ENCODE results near the gene CADPS2.
A peak's percentile ranks its signal among the peaks of the same experiment; 100 is the strongest.

CADPS2 gene

DNA sequence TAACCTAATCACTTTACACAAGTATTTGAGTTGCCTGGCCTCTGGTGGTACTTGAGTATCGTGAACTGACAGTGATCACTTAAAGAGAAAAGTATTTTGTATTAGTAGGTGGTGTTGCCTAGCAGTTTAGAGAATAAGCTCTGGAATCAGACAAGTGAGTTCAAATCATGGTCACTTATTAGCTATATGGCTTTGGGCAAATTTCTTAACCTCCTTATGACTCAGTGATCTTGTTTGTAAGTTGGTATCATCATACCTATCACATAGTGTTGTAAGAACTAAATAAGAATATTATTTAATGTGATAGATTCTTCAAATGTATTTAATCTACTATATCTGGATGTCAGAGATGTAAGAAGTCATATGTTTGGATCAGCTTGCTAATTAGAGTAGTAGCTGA lies 351.2 kb downstream of the CADPS2 start:
- CTCF ChIA-PET = no interaction called here
- no peak overlapping the region for H3K27ac ChIP-seq
- POLR2A ChIA-PET (ENCODE audit: low non-redundant PET) = no interaction called here
- TF ChIP-seq, protein P1, sequence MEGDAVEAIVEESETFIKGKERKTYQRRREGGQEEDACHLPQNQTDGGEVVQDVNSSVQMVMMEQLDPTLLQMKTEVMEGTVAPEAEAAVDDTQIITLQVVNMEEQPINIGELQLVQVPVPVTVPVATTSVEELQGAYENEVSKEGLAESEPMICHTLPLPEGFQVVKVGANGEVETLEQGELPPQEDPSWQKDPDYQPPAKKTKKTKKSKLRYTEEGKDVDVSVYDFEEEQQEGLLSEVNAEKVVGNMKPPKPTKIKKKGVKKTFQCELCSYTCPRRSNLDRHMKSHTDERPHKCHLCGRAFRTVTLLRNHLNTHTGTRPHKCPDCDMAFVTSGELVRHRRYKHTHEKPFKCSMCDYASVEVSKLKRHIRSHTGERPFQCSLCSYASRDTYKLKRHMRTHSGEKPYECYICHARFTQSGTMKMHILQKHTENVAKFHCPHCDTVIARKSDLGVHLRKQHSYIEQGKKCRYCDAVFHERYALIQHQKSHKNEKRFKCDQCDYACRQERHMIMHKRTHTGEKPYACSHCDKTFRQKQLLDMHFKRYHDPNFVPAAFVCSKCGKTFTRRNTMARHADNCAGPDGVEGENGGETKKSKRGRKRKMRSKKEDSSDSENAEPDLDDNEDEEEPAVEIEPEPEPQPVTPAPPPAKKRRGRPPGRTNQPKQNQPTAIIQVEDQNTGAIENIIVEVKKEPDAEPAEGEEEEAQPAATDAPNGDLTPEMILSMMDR (conservative IDR thresholded peaks at IDR 0.05; ENCODE audit: low read depth) = no peak
- no peak for DNase-seq (ENCODE audit: low spot score)

DNA sequence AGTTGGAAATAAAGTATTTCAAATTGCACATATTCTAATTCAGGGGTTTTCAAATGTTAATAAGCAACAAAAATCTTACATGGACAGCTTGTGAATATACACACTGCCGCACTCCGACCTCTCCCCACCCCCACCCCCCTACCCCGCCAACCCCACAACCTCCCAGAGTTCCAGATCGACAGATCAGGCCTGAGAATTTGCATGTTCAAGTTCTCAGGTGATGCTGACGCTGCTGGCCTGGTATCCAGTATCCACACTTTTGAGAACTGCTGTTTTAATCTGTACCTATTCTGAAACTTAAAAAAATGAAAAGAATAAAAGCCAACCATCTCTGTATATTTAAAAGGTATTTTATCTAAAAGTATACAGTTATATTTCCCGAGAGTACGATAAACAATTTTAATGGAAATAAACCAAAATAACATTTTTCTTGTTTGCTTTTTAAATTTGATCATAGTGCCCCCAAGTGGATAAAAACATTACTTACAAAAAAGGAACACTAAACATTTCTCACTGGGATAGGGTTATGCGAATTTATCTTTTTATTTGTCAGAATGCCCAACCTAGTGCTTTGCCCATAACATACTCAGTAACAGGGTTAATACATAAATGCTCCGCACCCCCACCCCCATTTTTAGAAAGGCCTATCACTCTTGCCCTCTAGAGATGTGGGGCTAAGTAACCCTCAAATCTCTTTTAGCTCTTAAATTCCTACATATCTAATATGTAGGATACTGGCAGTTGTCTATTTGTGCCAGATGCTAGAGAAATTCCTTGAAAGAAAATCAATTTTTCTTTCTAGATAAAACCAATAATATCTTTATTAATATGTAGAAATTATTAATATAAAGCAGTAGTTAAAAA lies 353.6 kb downstream of the CADPS2 start:
- TF ChIP-seq, protein P1 (conservative IDR thresholded peaks at IDR 0.05; ENCODE audit: low read depth) = peak; percentile 50
- DNase-seq (ENCODE audit: low spot score) = peak; percentile 9
- ChIA-PET CTCF (interaction anchor here (0.6 to 0.9 kb wide), 3 partner anchors 313 to 349 kb away, joined by 3 to 5 read pairs (median 5); no protein-coding TSS in a partner anchor), POLR2A (ENCODE audit: low non-redundant PET) (no interaction called here)
- H3K27ac ChIP-seq = no peak overlapping the region

DNA sequence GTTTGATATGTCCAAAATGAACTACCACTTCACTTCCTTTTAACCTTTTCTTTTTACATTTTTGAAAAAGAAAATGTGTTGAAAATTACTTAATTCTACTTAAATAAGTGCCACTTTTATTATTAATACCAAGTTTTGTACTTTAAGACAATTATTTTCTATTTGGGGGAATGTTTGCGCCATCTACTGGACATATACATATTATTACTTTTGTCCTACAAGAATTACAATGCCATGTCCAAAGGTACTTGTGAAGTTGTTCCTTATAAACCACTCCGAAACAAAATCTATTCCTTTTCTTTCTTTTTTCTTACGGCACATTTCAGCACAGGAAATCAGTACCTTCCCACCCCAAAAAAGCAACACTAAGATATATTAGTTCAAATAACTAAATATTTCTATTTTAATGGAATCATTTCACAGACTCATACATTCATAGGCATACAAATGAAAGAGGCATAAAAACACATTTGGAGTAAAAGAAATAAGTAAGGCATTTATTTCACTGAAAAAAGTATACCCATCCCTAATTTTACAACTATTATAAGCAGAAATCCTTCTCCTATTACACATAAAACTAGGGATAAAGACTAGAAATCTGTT lies 357.3 kb downstream of the CADPS2 start:
- CTCF ChIA-PET = interaction anchor here (0.7 to 1.2 kb wide), 2 partner anchors 14 to 1153 kb away, joined by 3 read pairs; no protein-coding TSS in a partner anchor
- TF ChIP-seq, protein P1 (conservative IDR thresholded peaks at IDR 0.05; ENCODE audit: low read depth) = peak; percentile 79
- no peak overlapping the region for H3K27ac ChIP-seq
- POLR2A ChIA-PET (ENCODE audit: low non-redundant PET) = no interaction called here
- peak; percentile 3 for DNase-seq (ENCODE audit: low spot score)

DNA sequence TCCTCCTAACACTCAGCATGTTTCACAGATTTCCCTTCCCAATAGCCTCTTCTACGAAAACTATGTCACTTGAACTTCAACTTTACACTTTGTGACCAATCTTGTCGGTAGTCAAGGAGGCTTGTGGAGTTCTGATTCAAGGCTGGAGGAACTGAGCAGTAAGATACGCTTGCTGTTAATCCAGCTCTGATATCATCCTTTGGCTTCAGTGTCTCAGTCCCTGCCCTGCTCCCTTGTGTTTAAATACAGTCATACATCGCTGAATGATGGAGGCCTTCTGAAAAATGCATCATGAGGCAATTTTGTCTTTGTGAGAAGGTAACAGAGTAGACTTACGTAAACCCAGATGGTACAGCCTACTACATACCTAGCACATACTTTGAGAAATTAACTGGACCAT lies 360.9 kb downstream of the CADPS2 start:
- H3K27ac ChIP-seq = no peak overlapping the region
- ChIA-PET POLR2A (ENCODE audit: low non-redundant PET) (no interaction called here), CTCF (no interaction called here)
- no peak for DNase-seq (ENCODE audit: low spot score)
- TF ChIP-seq, protein P1 (conservative IDR thresholded peaks at IDR 0.05; ENCODE audit: low read depth) = no peak

DNA sequence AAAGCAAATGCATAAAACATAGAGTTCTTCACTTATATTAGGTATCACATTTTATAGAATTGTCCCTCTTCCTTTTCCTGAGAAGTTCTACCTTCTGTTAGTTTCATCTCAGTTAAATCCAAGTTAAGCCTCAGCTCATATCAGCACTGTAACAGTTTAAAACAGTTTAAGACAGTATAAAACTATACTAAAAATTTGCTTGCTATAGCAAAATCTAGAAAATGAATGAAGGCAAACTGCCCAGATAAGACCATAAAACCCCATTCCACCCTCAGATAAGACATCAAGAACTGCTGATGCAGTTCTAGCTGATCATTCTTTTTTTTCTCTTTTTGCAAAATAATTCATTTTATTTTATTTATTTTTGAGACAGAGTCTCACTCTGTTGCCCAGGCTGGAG lies 364.5 kb downstream of the CADPS2 start:
- TF ChIP-seq, protein P1 (conservative IDR thresholded peaks at IDR 0.05; ENCODE audit: low read depth) = no peak

DNA sequence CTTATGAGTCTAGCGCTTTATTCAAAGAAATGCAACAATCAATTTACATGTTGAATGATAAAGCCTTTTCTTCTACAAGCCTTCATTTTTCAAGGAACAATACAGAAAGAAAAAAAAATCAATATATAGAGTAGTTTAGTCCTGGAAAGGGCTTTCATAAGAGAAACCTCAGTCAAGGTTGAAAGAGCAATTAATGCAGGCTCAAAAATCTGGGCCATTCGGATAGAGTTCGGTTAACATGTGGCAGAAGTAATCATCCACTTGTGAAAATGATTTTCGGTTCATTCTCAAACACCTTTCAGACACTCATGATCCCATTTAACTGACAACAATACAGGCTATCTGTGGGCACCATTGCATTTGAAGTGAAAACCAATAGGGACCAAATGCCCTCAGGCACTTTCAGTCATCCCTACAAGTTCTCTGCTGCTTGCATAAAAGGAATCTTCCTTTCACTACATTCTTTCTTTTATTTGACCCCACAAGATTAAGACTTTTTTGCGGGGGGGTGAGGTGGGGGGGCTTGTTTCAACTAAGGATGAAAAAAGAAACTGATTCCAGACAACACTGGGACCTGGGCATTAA lies 365.2 kb downstream of the CADPS2 start:
- no peak for DNase-seq (ENCODE audit: low spot score)
- TF ChIP-seq, protein P1 (conservative IDR thresholded peaks at IDR 0.05; ENCODE audit: low read depth) = no peak
- CTCF ChIA-PET = no interaction called here
- POLR2A ChIA-PET (ENCODE audit: low non-redundant PET) = no interaction called here
- no peak overlapping the region for H3K27ac ChIP-seq

More for the DNA sequence above, 364.5 kb downstream of the CADPS2 start:
- DNase-seq (ENCODE audit: low spot score) = no peak
- ChIA-PET POLR2A (ENCODE audit: low non-redundant PET) (no interaction called here), CTCF (no interaction called here)
- no peak overlapping the region for H3K27ac ChIP-seq
